ENCODE measurements around the gene NFKBIB. TPM values are rescaled to one million over a fixed set of nuclear protein-coding genes. Genes with fewer than 3 reads are reported as not detected.

NFKBIB gene
- total and polyA plus RNA-seq, 2 of the 8 experiments (the other 6 are each of a cell fraction or from before 2014, with no cell fraction given), result 37.3 to 44.1 TPM

GRCh38 chr19:38850436-38850975 lies 49.3 kb upstream of the NFKBIB start (continued):
- TF ChIP-seq SIN3A (conservative IDR thresholded peaks at IDR 0.05 in 1 of 2, IDR thresholded peaks at IDR 0.05 in 1 of 2; ENCODE audit: low read depth in 1 of 2, low read length in 2 of 2), result peak; percentile 38 to 65; a peak in 2 of 4 replicates
- no peak for TF ChIP-seq TEAD4 (IDR thresholded peaks at IDR 0.05; ENCODE audit: low read depth, low read length)
- peak; percentile 58; the same call in 1 of the 2 replicates for TF ChIP-seq SP2 (IDR thresholded peaks at IDR 0.05; ENCODE audit: low read length)
- TF ChIP-seq RNF2 (IDR thresholded peaks at IDR 0.05; ENCODE audit: borderline replicate concordance, low read depth, low read length, missing control alignments, poor library complexity, severe bottlenecking), result no peak
- TF ChIP-seq YY1 (IDR thresholded peaks at IDR 0.05; ENCODE audit: low read depth, low read length), result 0 out of 2 replicates have a peak, but pooled peaks have one; percentile 28
- TF ChIP-seq KDM4A (IDR thresholded peaks at IDR 0.05; ENCODE audit: low read depth, low read length, severe bottlenecking), result peak; percentile 24
- no peak for TF ChIP-seq CHD7 (IDR thresholded peaks at IDR 0.05; ENCODE audit: insufficient replicate concordance, low read length)
- TF ChIP-seq SRF (IDR thresholded peaks at IDR 0.05; ENCODE audit: low read depth, low read length), result 0 out of 2 replicates have a peak, but pooled peaks have one; percentile 1
- TF ChIP-seq SIRT6 (IDR thresholded peaks at IDR 0.05; ENCODE audit: low read length), result no peak
- no peak for TF ChIP-seq RXRA (IDR thresholded peaks at IDR 0.05; ENCODE audit: insufficient read depth, low read depth, low read length)
- TF ChIP-seq MAFK (IDR thresholded peaks at IDR 0.05; ENCODE audit: low read depth, low read length), result no peak

Data from H1 (cell line).